Hepatocyte (in vitro differentiated cells): ENCODE measurements around the gene MOBP.

Source experiments
- CTCF ChIP-seq: fragments of 200-600 bp; sonication (generic); IDR thresholded peaks from 2 replicates; pipeline ENCODE4 v1.5.1; 2016; ENCODE audit warnings: antibody characterized with exemption, mild to moderate bottlenecking; ENCODE audit not compliant: poor library complexity
- EZH2 ChIP-seq: fragments of 200-600 bp; sonication (generic); IDR thresholded peaks from 2 replicates; pipeline ENCODE4 v1.6.1; 2016; ENCODE audit warnings: antibody characterized with exemption, mild to moderate bottlenecking, borderline replicate concordance

GRCh38 chr3:39506863-39507262, 39.4 kb downstream of the MOBP start:
- TF ChIP-seq CTCF (no peak), EZH2 (no peak)
